HG03175 (cell line): ENCODE data around the gene GIMAP8.
"Not testable (repeated sequence)": the region's sequence is repeated elsewhere in the genome, so short reads cannot be mapped to it uniquely, and the experiment has no call there.

Source experiments
- ATAC-seq: cut with Tn5 transposase; IDR thresholded peaks from one replicate; pipeline ENCODE4 v1.9.1; 2021; ENCODE audit warnings: mild to moderate bottlenecking, moderate library complexity; ENCODE audit not compliant: unreplicated experiment

Gene GIMAP8

GRCh38 chr7:150507947-150508602 lies 57.6 kb downstream of the GIMAP8 start:
- ATAC-seq: no peak

GRCh38 chr7:150511048-150511447 lies 60.6 kb downstream of the GIMAP8 start:
- no peak for ATAC-seq

GRCh38 chr7:150513758-150514157 lies 63.3 kb downstream of the GIMAP8 start:
- ATAC-seq: no peak

- ATAC-seq: peak; percentile 73
These were observed 64.4 kb downstream of the GIMAP8 start, which contains the start of gene GIMAP7 for GRCh38 chr7:150514748-150515222. GIMAP7 (plus strand) TSS chr7:150514872; CDS start chr7:150519975, 5,103 bp downstream.

GRCh38 chr7:150515248-150516147 lies 65.1 kb downstream of the GIMAP8 start:
- no peak for ATAC-seq

GRCh38 chr7:150516956-150517745 lies 66.7 kb downstream of the GIMAP8 start:
- no peak for ATAC-seq

GRCh38 chr7:150519310-150519709 lies 68.9 kb downstream of the GIMAP8 start:
- ATAC-seq: no peak

- no peak for ATAC-seq
These were observed 69.7 kb downstream of the GIMAP8 start for GRCh38 chr7:150520145-150520544.

- not testable (repeated sequence) for ATAC-seq
These were observed 72.5 kb downstream of the GIMAP8 start for GRCh38 chr7:150522931-150523330.

GRCh38 chr7:150524018-150524417 lies 73.6 kb downstream of the GIMAP8 start:
- ATAC-seq: no peak
